GM19455 (cell line): ENCODE data around the gene EGLN3.
"Not testable (repeated sequence)": the region's sequence is repeated elsewhere in the genome, so short reads cannot be mapped to it uniquely, and the experiment has no call there.

Source experiments
- ATAC-seq: cut with Tn5 transposase; IDR thresholded peaks from one replicate; pipeline ENCODE4 v1.9.1; 2021; ENCODE audit not compliant: unreplicated experiment

EGLN3 gene

GRCh38 chr14:33950320-33951182, at the start of gene EGLN3:
EGLN3 (minus strand) TSS chr14:33951074; CDS start chr14:33950752, 322 bp downstream.
- ATAC-seq, result peak; percentile 76

GRCh38 chr14:34000396-34000795, 49.5 kb upstream of the EGLN3 start:
- no peak for ATAC-seq

- no peak for ATAC-seq
Measured at GRCh38 chr14:33999771-34000291, 49.0 kb upstream of the EGLN3 start.

- no peak for ATAC-seq
Measured at GRCh38 chr14:33997611-33998010, 46.7 kb upstream of the EGLN3 start.

- ATAC-seq, result no peak
Measured at GRCh38 chr14:33996462-33996861, 45.6 kb upstream of the EGLN3 start.

GRCh38 chr14:33993246-33993645, 42.4 kb upstream of the EGLN3 start:
- no peak for ATAC-seq

GRCh38 chr14:33992274-33993007, 41.6 kb upstream of the EGLN3 start:
- ATAC-seq, result no peak

- no peak for ATAC-seq
Measured at GRCh38 chr14:33990790-33991189, 39.9 kb upstream of the EGLN3 start.

GRCh38 chr14:33987565-33988080, 36.7 kb upstream of the EGLN3 start:
- ATAC-seq, result no peak

- ATAC-seq, result no peak
Measured at GRCh38 chr14:33986804-33987203, 35.9 kb upstream of the EGLN3 start.

GRCh38 chr14:33985242-33985641, 34.4 kb upstream of the EGLN3 start:
- no peak for ATAC-seq

- ATAC-seq, result no peak
Measured at GRCh38 chr14:33979613-33980276, 28.9 kb upstream of the EGLN3 start.

- no peak for ATAC-seq
Measured at GRCh38 chr14:33978892-33979612, 28.2 kb upstream of the EGLN3 start.

GRCh38 chr14:33972583-33973081, 21.8 kb upstream of the EGLN3 start:
- ATAC-seq, result peak; percentile 90

GRCh38 chr14:33969846-33970245, 19.0 kb upstream of the EGLN3 start:
- not testable (repeated sequence) for ATAC-seq

- ATAC-seq, result no peak
Measured at GRCh38 chr14:33968722-33969121, 17.8 kb upstream of the EGLN3 start.

GRCh38 chr14:33967138-33967537, 16.3 kb upstream of the EGLN3 start:
- no peak for ATAC-seq

GRCh38 chr14:33966276-33966675, 15.4 kb upstream of the EGLN3 start:
- ATAC-seq, result no peak

GRCh38 chr14:33964599-33965317, 13.9 kb upstream of the EGLN3 start:
- no peak for ATAC-seq

- ATAC-seq, result no peak
Measured at GRCh38 chr14:33963892-33964291, 13.0 kb upstream of the EGLN3 start.
